G401 (cell line): ENCODE measurements around the gene FXR1. TPM values are rescaled to one million over a fixed set of nuclear protein-coding genes. Genes with fewer than 3 reads are reported as not detected.
"Not testable (repeated sequence)": the region's sequence is repeated elsewhere in the genome, so short reads cannot be mapped to it uniquely, and the experiment has no call there.

ENCODE experiments used
- DNase-seq: peaks from one replicate; pipeline ENCODE4 v3.0.0-alpha.2; 2015; ENCODE audit warnings: low spot score
- in situ Hi-C: cut with HindIII; loops from 2 replicates; pipeline ENCODE4 v1.10.0; 2016; ENCODE audit warnings: low sequenced_read_pairs, mixed read lengths
- total RNA-seq: library from RNA; depleted of rRNA; stranded (reverse); fragments of >200 nt; shearing (Covaris generic); gene quantifications from 2 replicates; pipeline ENCODE4 v1.2.3, GENCODE V29; 2014

FXR1 gene
- total RNA-seq, 1 experiment from 2014 or later: 142 TPM

- no peak for DNase-seq
- in situ Hi-C loops: no loop called here
Measured at GRCh38 chr3:180929376-180929775, 16.9 kb downstream of the FXR1 start.

GRCh38 chr3:180930526-180930925, 18.1 kb downstream of the FXR1 start:
- DNase-seq: no peak
- in situ Hi-C loops: no loop called here

GRCh38 chr3:180932819-180933218, 20.3 kb downstream of the FXR1 start:
- in situ Hi-C loops: no loop called here
- no peak for DNase-seq

- in situ Hi-C loops: no loop called here
- DNase-seq: no peak
Measured at GRCh38 chr3:180934638-180935037, 22.2 kb downstream of the FXR1 start.

GRCh38 chr3:180940826-180941225, 28.4 kb downstream of the FXR1 start:
- in situ Hi-C loops: no loop called here
- no peak for DNase-seq

GRCh38 chr3:180947761-180948390, 35.4 kb downstream of the FXR1 start:
- in situ Hi-C loops: no loop called here
- no peak for DNase-seq

GRCh38 chr3:180959691-180960090, 47.2 kb downstream of the FXR1 start:
- in situ Hi-C loops: no loop called here
- DNase-seq: no peak

GRCh38 chr3:180961087-180961486, 48.6 kb downstream of the FXR1 start:
- no peak for DNase-seq
- in situ Hi-C loops: no loop called here

- in situ Hi-C loops: no loop called here
- no peak for DNase-seq
Measured at GRCh38 chr3:180961552-180961951, 49.1 kb downstream of the FXR1 start.

GRCh38 chr3:180962530-180962929, 50.1 kb downstream of the FXR1 start:
- in situ Hi-C loops: no loop called here

GRCh38 chr3:180970931-180971330, 58.5 kb downstream of the FXR1 start:
- in situ Hi-C loops: no loop called here
- DNase-seq: no peak

More at GRCh38 chr3:180962530-180962929, 50.1 kb downstream of the FXR1 start:
- DNase-seq: no peak

- in situ Hi-C loops: no loop called here
Measured at GRCh38 chr3:180973543-180973942, 61.1 kb downstream of the FXR1 start.

GRCh38 chr3:180974286-180974685, 61.8 kb downstream of the FXR1 start:
- DNase-seq: no peak
- in situ Hi-C loops: no loop called here

More at GRCh38 chr3:180973543-180973942, 61.1 kb downstream of the FXR1 start:
- DNase-seq: no peak

GRCh38 chr3:180977498-180977897, 65.0 kb downstream of the FXR1 start:
- in situ Hi-C loops: no loop called here
- no peak for DNase-seq

- DNase-seq: no peak
- in situ Hi-C loops: no loop called here
Measured at GRCh38 chr3:180979961-180980360, 67.5 kb downstream of the FXR1 start.

- in situ Hi-C loops: no loop called here
- no peak for DNase-seq
Measured at GRCh38 chr3:180980611-180981010, 68.1 kb downstream of the FXR1 start.

- in situ Hi-C loops: no loop called here
- DNase-seq: no peak
Measured at GRCh38 chr3:180981912-180982311, 69.4 kb downstream of the FXR1 start.

GRCh38 chr3:180983136-180983535, 70.7 kb downstream of the FXR1 start:
- DNase-seq: no peak
- in situ Hi-C loops: no loop called here

GRCh38 chr3:180986366-180986765, 73.9 kb downstream of the FXR1 start:
- in situ Hi-C loops, DNase-seq: not testable (repeated sequence)

- in situ Hi-C loops: no loop called here
Measured at GRCh38 chr3:180987344-180987743, 74.9 kb downstream of the FXR1 start.

More at GRCh38 chr3:180987344-180987743, 74.9 kb downstream of the FXR1 start:
- no peak for DNase-seq
